Activated naive CD4-positive, alpha-beta T cell treated with Interleukin-2 at 50 U/mL for 16 hours (primary cell): ENCODE data around the gene NEXMIF.
"Not testable (repeated sequence)": the region's sequence is repeated elsewhere in the genome, so short reads cannot be mapped to it uniquely, and the experiment has no call there.

Experiments used
- DNase-seq: peaks from one replicate; pipeline ENCODE4 v3.0.0-alpha.2; 2020

NEXMIF gene

DNA sequence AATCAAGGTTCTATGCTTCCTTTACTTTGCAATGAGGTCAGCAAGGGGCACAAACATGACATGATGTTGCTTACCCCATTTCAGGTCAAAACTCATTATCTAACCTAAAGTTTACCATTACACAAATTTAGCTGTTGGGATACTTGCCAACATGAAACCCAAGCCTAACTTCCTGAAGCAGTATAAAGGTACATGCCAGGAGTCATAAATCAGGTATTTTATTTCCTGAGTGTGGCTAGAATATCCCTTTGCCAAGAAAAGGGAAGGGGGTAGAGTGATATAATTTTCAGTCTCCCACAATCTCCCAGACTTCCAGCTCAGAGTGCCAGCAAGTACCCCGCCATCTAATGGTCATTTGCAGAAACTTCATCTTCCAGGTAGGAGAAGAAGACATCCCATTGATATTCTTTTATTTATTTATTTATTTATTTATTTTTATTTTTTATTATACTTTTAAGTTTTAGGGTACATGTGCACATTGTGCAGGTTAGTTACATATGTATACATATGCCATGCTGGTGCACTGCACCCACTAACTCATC is 136.6 kb downstream of the NEXMIF start:
- no peak for DNase-seq

DNA sequence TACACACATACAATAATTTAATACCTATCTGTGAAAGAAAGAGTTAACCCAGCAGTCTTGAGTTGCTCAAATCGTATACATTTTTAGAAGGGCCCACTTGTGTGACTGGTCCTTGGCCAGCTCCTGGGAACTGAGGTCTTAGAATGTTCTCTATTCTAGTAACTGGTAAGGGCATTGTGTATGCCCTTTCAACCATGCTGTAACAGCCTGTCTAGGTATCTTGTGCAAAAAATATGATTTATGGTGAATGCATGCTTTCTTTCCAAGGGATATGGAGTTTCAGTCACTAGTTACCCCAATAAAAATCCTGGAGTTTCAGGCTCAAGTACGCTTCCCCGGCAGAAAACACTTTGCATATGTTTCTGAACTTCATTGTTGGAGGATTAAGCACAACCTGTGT is 140.6 kb downstream of the NEXMIF start:
- no peak for DNase-seq

GRCh38 chrX:74781507-74782034 is 143.7 kb downstream of the NEXMIF start:
- DNase-seq = no peak

- no peak for DNase-seq
Observed at GRCh38 chrX:74779175-74779574, 146.1 kb downstream of the NEXMIF start.

GRCh38 chrX:74774988-74775387 is 150.3 kb downstream of the NEXMIF start:
- DNase-seq = no peak

DNA sequence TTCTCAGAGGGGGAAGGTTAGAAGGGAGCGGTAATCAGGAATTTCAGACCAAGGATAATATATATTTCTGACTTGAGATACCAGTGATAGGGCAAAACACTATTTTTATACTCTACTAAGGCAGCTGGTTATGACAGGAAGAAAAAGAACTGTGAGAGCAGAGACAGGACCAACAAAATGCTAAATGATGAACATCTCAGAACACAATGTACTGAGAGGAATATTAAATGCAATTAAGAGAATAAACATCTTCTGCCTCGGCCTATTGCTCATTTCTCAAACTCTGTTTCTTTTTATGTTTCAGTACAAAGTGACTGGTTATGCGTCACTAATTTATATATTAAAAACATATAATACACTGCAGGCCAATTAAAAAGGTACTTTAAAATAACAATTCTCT is 188.8 kb downstream of the NEXMIF start:
- no peak for DNase-seq

DNA sequence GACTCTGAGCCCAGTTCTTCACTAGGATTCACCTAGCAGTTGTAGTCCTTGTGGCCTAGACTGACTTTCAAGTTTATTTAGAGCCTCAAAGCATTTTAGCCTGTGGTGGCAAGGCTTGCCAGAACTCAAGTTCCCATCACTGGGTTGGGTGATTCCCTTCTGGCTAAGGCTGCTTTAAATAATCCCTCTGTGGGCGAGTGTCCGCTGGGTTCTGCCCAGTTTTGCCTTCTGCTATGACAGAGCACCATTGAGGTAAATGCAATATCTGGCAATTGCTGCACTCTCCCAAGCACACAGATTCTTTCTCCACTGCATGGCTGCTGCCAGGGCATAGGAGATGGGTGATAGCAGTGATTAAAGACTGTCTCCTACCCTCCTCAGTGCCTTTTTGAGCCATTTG is 220.0 kb downstream of the NEXMIF start:
- no peak for DNase-seq

GRCh38 chrX:74701343-74701742 is 223.9 kb downstream of the NEXMIF start:
- not testable (repeated sequence) for DNase-seq

DNA sequence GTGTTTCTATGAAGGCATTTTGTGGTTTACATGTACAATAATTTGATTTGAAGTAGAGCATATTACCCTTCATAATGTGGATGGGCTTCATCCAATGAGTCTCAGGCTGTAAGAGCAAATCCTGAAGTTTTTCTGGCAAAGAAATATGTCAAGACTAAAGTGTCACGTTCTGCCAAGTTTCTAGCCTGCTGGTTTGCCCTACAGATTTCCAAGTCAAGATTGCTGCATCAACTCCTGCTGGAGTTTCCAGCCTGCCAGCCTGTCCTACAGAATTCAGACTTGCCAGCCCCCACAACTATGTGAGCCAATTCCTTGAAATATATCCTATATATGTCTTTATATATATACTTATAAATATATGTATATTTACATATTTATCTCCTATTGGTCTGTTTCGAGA is 240.8 kb downstream of the NEXMIF start:
- no peak for DNase-seq
